GM18909 (cell line): ENCODE data around the gene TWIST1.

Experiments used
- ATAC-seq: cut with Tn5 transposase; IDR thresholded peaks from one replicate; pipeline ENCODE4 v1.9.1; 2021; ENCODE audit warnings: mild to moderate bottlenecking; ENCODE audit not compliant: unreplicated experiment, poor library complexity

The TWIST1 gene

GRCh38 chr7:19097165-19098055 lies 20.0 kb downstream of the TWIST1 start:
- ATAC-seq, result no peak

- ATAC-seq, result no peak
Observed at GRCh38 chr7:19095353-19095860, 22.0 kb downstream of the TWIST1 start.

GRCh38 chr7:19094598-19095352 lies 22.7 kb downstream of the TWIST1 start:
- ATAC-seq, result no peak

GRCh38 chr7:19094138-19094537 lies 23.3 kb downstream of the TWIST1 start:
- no peak for ATAC-seq

- ATAC-seq, result no peak
Observed at GRCh38 chr7:19091550-19092200, 25.8 kb downstream of the TWIST1 start.

- ATAC-seq, result no peak
Observed at GRCh38 chr7:19090526-19090925, 26.9 kb downstream of the TWIST1 start.

- ATAC-seq, result no peak
Observed at GRCh38 chr7:19089797-19090196, 27.6 kb downstream of the TWIST1 start.

GRCh38 chr7:19089378-19089777 lies 28.1 kb downstream of the TWIST1 start:
- no peak for ATAC-seq

GRCh38 chr7:19080093-19080492 lies 37.3 kb downstream of the TWIST1 start:
- no peak for ATAC-seq

- ATAC-seq, result no peak
Observed at GRCh38 chr7:19079066-19079465, 38.4 kb downstream of the TWIST1 start.

- ATAC-seq, result no peak
Observed at GRCh38 chr7:19069842-19070241, 47.6 kb downstream of the TWIST1 start.

GRCh38 chr7:19066170-19066569 lies 51.3 kb downstream of the TWIST1 start:
- ATAC-seq, result no peak
